Progenitor cell of endocrine pancreas (in vitro differentiated cells): Measurements from ENCODE around the gene SVOP. TPM values are rescaled to one million over a fixed set of nuclear protein-coding genes. Genes with fewer than 3 reads are reported as not detected.

Experiments used
- DNase-seq: peaks from one replicate; pipeline ENCODE4 v3.0.0; 2021; ENCODE audit warnings: low spot score; ENCODE audit not compliant: unreplicated experiment
- H3K27ac Mint-ChIP-seq: 2 replicates; pipeline ENCODE4 v1.8.0; 2021; ENCODE audit warnings: mild to moderate bottlenecking, moderate library complexity, mixed read lengths
- H3K27me3 Mint-ChIP-seq: 2 replicates; pipeline ENCODE4 v1.8.0; 2021; ENCODE audit warnings: mixed read lengths
- H3K36me3 Mint-ChIP-seq: 2 replicates; pipeline ENCODE4 v1.8.0; 2022; ENCODE audit warnings: mixed read lengths; ENCODE audit not compliant: insufficient read depth
- H3K4me1 Mint-ChIP-seq: 2 replicates; pipeline ENCODE4 v1.8.0; 2021; ENCODE audit warnings: low read depth, mixed read lengths
- H3K4me3 Mint-ChIP-seq: 2 replicates; pipeline ENCODE4 v1.8.0; 2021; ENCODE audit warnings: low read depth, mild to moderate bottlenecking, moderate library complexity, mixed read lengths
- H3K9me3 Mint-ChIP-seq: 2 replicates; pipeline ENCODE4 v1.8.0; 2021; ENCODE audit warnings: low read depth, mixed read lengths
- CTCF ChIP-seq: fragments of 200-600 bp; sonication (generic); IDR thresholded peaks from one replicate; pipeline ENCODE4 v1.5.0; 2021; ENCODE audit warnings: antibody characterized with exemption, mild to moderate bottlenecking; ENCODE audit not compliant: unreplicated experiment
- total RNA-seq: library from RNA; stranded (reverse); gene quantifications from 2 replicates; pipeline ENCODE4 v1.2.1, GENCODE V29; 2021

Gene SVOP
- total RNA-seq, 1 donor from 2014 or later: 1.7 TPM

GRCh38 chr12:108884116-108885012 is 136.5 kb downstream of the SVOP start:
- DNase-seq: no peak
- Mint-ChIP-seq H3K4me1 (no peaks in the 10 kb centered on the region), H3K9me3 (no peaks in the 10 kb centered on the region), H3K27ac (no peak overlapping the region), H3K4me3 (no peak overlapping the region), H3K36me3 (no peaks in the 10 kb centered on the region), H3K27me3 (no peaks in the 10 kb centered on the region)
- peak; percentile 52 for TF ChIP-seq CTCF

- H3K27ac Mint-ChIP-seq: no peak overlapping the region
- no peaks in the 10 kb centered on the region for H3K27me3 Mint-ChIP-seq
- no peak overlapping the region for H3K4me3 Mint-ChIP-seq
- H3K4me1 Mint-ChIP-seq: no peaks in the 10 kb centered on the region
- DNase-seq: no peak
- no peak for TF ChIP-seq CTCF
- no peaks in the 10 kb centered on the region for H3K9me3 Mint-ChIP-seq
- H3K36me3 Mint-ChIP-seq: no peaks in the 10 kb centered on the region
Measured at GRCh38 chr12:108881953-108882352, 138.9 kb downstream of the SVOP start.

- Mint-ChIP-seq H3K27ac (peak within 1 kb of the TSS; percentile 16), H3K4me1 (no peaks in the 10 kb centered on the region), H3K36me3 (no peaks in the 10 kb centered on the region), H3K9me3 (no peaks in the 10 kb centered on the region), H3K4me3 (no peak within 1 kb of the TSS), H3K27me3 (no peaks in the 10 kb centered on the region)
- DNase-seq: no peak
- TF ChIP-seq CTCF: no peak
Measured at GRCh38 chr12:108879615-108880254, 141.1 kb downstream of the SVOP start, which contains the start of gene DAO. TSS of gene DAO (plus strand) at chr12:108880092. CDS start at chr12:108885007, 4,915 bp downstream.

- H3K9me3 Mint-ChIP-seq: no peaks in the 10 kb centered on the region
- TF ChIP-seq CTCF: no peak
- no peak for DNase-seq
- no peaks in the 10 kb centered on the region for H3K4me1 Mint-ChIP-seq
- H3K27ac Mint-ChIP-seq: no peak overlapping the region
- H3K27me3 Mint-ChIP-seq: no peaks in the 10 kb centered on the region
- H3K36me3 Mint-ChIP-seq: no peaks in the 10 kb centered on the region
- no peak overlapping the region for H3K4me3 Mint-ChIP-seq
Measured at GRCh38 chr12:108876550-108876949, 144.3 kb downstream of the SVOP start.

- Mint-ChIP-seq H3K9me3 (no peaks in the 10 kb centered on the region), H3K27ac (no peak overlapping the region), H3K4me3 (no peak overlapping the region), H3K36me3 (no peaks in the 10 kb centered on the region), H3K4me1 (peaks cover 1% of the 10 kb centered on the region), H3K27me3 (no peaks in the 10 kb centered on the region)
- no peak for TF ChIP-seq CTCF
- no peak for DNase-seq
Measured at GRCh38 chr12:108875682-108876361, 145.0 kb downstream of the SVOP start.
